Mesodermal cell (in vitro differentiated cells): ENCODE results near the gene FAM185A. TPM values are rescaled to one million over a fixed set of nuclear protein-coding genes. Genes with fewer than 3 reads are reported as not detected.
A peak's percentile ranks its signal among the peaks of the same experiment; 100 is the strongest.
"Not testable (repeated sequence)": the region's sequence is repeated elsewhere in the genome, so short reads cannot be mapped to it uniquely, and the experiment has no call there.

Source experiments
- H3K27ac ChIP-seq: 2 replicates; pipeline ENCODE4 v1.7.0; 2013; ENCODE audit warnings: mild to moderate bottlenecking, low read depth, low read length, moderate library complexity; ENCODE audit not compliant: severe bottlenecking
- H3K36me3 ChIP-seq: 2 replicates; pipeline ENCODE4 v1.7.1; 2013; ENCODE audit warnings: mild to moderate bottlenecking, low read length, moderate library complexity; ENCODE audit not compliant: control insufficient read depth, insufficient read depth
- H3K4me1 ChIP-seq: one replicate; pipeline ENCODE4 v1.7.1; 2013; ENCODE audit warnings: mild to moderate bottlenecking, low read length; ENCODE audit not compliant: insufficient read depth, control insufficient read depth, poor library complexity, severe bottlenecking
- H3K4me3 ChIP-seq: 2 replicates; pipeline ENCODE4 v1.7.0; 2013; ENCODE audit warnings: low read length, control low read depth, mild to moderate bottlenecking; ENCODE audit not compliant: insufficient read depth, poor library complexity, severe bottlenecking; ENCODE audit errors: extremely low read depth
- H3K9me3 ChIP-seq: 2 replicates; pipeline ENCODE4 v1.7.1; 2013; ENCODE audit warnings: mild to moderate bottlenecking, low read length, moderate library complexity; ENCODE audit not compliant: control insufficient read depth
- WGBS, 2 experiments: methylation state at CpG; one replicate each; pipeline ENCODE4 v1.1.5; 2013; ENCODE audit warnings: missing lambda C conversion rate in 2 of 2; ENCODE audit not compliant: insufficient coverage in 2 of 2; 5-methylcytosine and 5-hydroxymethylcytosine counted together
- polyA plus RNA-seq, 2 experiments: library from polyadenylated mRNA; stranded (reverse); fragments of 50-300 nt; gene quantifications; one replicate each; pipeline ENCODE4 v1.2.3, GENCODE V29; 2013

Gene FAM185A
- polyA plus RNA-seq (2013, experiment 1 of 2), result 2.9 TPM
- polyA plus RNA-seq (2013, experiment 2 of 2), result 2.3 TPM

DNA sequence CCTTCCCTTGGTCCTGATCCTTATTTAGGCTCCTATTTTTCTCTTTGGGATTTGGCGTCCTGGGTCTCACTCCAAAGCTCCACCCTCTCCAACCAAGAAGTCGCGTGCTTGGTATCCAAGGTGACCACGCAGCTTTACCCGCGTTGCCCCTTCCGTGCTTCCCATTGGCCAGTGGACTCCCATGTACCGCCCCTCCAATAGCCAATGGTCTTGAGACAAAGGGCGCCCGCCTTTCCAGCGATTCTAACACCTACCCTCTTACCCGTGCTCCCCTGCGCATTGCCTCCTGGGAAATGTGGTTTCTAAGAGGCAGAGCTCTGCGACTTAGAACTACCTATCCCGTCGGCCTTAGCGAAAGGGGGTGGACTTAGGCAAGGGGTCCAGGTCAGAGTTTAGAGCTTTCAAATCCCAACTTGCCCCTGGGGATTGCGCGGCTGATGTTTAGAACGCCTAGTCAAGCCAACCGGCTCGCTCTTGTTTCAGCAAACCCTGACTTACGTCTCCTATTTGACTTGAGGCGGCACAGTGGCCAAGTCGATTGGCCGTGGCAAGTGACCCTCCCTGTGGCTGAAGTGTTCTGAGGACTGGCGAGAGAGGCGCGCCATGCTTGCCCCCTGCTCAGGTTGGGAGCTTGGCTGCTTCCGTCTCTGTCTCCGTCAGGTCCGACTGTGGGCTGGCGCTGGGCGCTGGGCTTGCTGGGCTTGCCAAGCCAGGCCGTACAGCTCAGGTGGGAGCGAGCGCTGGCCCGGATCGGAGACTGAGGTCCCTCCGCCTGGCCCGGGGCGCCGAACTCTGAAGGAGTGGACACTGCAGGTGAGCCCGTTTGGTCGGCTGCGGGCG lies at the start of gene FAM185A:
TSS of gene FAM185A (plus strand) at position 395 of the 840 bp plus-strand sequence. CDS start at position 604, 209 bp downstream.
- H3K4me1 ChIP-seq, H3K36me3 ChIP-seq, H3K9me3 ChIP-seq: not testable (repeated sequence)
- Histone ChIP-seq H3K4me3 (peak within 1 kb of the TSS; percentile 56), H3K27ac (peak within 1 kb of the TSS; percentile 16)
- WGBS, 2 experiments, result 0 to 1% methylated on average over 11 to 23 of the region's 47 CpGs

DNA sequence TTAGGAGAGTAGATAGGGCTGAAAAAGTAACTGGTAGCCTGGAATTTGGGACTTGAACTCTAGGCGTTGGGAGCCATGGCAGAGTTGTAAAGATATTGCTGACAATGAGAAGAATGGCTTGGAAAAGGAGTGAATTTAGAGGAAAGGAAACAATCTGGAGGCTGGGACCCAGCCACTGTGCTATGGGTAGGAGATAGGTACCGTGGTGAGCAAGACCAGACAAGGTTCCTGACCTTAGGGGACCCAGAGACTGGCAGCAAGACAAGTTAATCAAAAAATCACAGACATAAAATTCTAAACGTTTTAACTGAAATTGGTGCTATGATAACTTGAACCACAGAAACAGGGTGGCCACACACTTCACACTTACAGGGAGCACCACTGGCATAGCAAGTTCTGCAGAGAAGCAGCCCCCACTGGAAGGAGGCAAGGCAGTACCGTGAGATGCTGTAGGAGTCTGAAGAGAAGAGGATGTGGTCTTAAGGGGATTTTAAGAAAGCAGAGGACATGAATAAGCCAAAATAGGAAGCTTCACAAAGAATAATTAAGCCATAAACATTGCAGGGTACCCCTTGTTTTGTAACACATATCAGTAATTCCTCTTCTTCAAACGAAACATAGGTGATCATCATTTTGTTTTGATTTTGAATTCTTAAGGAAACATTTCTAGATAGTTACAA lies 35.6 kb upstream of the FAM185A start:
- not testable (repeated sequence) for H3K27ac ChIP-seq, H3K36me3 ChIP-seq, H3K4me3 ChIP-seq, H3K4me1 ChIP-seq, H3K9me3 ChIP-seq
- WGBS, 2 experiments, result 64 to 90% methylated on average over 1 to 2 of the region's 5 CpGs

- not testable (repeated sequence) for H3K36me3 ChIP-seq, H3K4me1 ChIP-seq, H3K27ac ChIP-seq, H3K9me3 ChIP-seq, H3K4me3 ChIP-seq
- no CpG with 5 or more reads among the region's 1 CpG for WGBS, 2 experiments
These were observed 35.1 kb upstream of the FAM185A start for GRCh38 chr7:102713691-102714080.

DNA sequence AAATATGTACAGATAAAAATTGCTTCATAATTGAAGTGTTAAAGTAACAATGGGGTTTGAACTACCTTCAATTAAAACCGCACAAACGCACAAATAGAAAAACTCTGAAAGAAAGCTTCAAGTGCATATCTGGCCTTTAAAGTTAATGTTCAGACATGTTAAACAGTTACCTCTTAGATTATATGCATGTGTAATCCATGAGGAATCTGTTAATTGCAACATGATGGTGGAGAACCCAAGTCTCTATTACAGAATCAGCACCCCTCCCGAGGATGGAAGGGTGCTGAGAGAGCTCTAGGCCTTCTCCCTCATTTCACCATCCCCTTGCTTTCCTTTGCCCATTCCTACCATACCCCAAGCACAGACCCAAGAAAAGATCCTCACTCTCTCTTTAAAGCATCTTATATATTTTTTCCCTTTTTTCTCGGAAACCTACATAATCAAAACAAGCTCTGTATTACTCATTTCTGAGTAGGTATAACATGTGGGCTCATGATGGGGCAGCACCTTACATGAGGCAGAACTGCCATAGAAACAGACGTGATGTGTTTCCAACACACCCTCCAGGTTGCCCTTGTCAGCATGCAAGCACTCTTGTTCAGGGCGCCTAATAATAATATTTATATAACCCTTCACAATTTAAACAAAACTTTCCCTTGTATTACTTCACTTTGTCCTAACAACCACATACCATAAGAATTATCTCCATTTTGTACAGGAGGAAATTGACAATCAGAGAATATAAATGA lies 33.9 kb upstream of the FAM185A start:
- no CpG with 5 or more reads among the region's 6 CpGs for WGBS, 2 experiments
- H3K27ac ChIP-seq, H3K36me3 ChIP-seq, H3K9me3 ChIP-seq, H3K4me3 ChIP-seq, H3K4me1 ChIP-seq: not testable (repeated sequence)

DNA sequence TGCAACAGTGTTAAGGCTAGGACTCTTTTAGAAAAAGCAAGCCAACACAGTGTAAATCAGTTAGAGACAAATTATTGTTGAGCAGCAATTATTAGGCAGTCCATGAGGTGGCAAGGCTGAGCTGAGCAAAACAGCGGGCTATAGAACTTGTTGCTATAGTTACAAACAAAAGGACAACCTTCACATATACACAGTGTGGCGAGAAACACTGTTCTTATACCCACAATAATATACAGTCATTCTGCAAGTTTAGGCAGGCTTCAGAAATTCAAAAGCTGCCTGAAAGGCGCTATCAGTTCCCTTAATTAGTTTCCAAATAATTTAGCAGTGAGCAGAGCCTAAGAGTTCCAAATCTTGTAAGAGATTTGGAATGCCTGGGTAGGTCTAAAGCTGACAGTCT lies 33.1 kb upstream of the FAM185A start:
- not testable (repeated sequence) for H3K27ac ChIP-seq, H3K4me1 ChIP-seq, H3K4me3 ChIP-seq, H3K36me3 ChIP-seq, H3K9me3 ChIP-seq
- WGBS, 2 experiments, result 50 to 80% methylated on average over 1 to 2 of the region's 3 CpGs

DNA sequence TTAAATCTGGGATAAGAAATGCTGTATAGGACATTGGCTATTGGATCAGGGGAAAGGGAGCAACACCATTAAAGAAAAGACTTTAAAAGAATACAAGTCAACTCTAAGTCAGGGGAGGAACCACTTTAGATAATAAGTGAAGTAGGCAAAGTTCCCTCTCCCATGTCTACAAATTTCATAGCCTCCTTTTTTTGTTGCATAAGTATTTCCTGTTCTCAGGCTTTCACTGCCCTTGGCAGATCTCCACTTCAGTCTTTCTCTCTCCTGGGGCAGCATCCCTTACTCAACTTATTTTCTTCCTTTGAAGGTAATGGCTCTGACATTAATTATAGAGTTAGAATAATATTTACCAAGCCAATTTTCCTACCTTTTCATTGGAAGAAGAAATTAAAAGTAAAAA lies 30.3 kb upstream of the FAM185A start:
- H3K9me3 ChIP-seq, H3K4me1 ChIP-seq, H3K36me3 ChIP-seq, H3K27ac ChIP-seq, H3K4me3 ChIP-seq: not testable (repeated sequence)

GRCh38 chr7:102726170-102726569 lies 22.6 kb upstream of the FAM185A start:
- 85 to 93% methylated on average over 3 of the region's 5 CpGs for WGBS, 2 experiments
- H3K4me1 ChIP-seq, H3K4me3 ChIP-seq, H3K9me3 ChIP-seq, H3K36me3 ChIP-seq, H3K27ac ChIP-seq: not testable (repeated sequence)

GRCh38 chr7:102729670-102730069 lies 19.1 kb upstream of the FAM185A start:
- not testable (repeated sequence) for H3K27ac ChIP-seq, H3K4me3 ChIP-seq, H3K4me1 ChIP-seq, H3K36me3 ChIP-seq, H3K9me3 ChIP-seq
- no CpG with 5 or more reads among the region's 2 CpGs for WGBS, 2 experiments

DNA sequence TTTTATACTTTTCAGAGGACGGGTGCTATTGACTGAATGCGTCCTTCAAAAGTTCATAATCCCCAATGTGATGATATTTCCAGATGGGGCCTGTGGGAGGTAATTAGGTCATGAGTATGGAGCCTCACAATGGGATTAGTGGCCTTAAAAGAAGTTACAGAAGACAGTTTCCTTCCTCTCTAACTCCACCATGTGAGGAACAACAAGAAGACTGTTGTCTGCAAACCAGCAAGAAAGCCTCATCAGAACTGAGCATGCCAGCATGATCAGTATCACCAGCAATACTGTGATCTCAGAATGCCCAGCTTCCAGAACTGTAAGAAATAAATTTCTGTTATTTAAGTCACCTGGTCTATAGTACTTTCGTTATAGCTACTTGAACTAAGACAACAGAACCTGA lies 18.4 kb upstream of the FAM185A start:
- H3K4me1 ChIP-seq, H3K36me3 ChIP-seq, H3K4me3 ChIP-seq, H3K9me3 ChIP-seq, H3K27ac ChIP-seq: not testable (repeated sequence)
- no CpG with 5 or more reads among the region's 3 CpGs for WGBS, 2 experiments

GRCh38 chr7:102742002-102742771 lies 6.6 kb upstream of the FAM185A start:
- H3K27ac ChIP-seq, H3K9me3 ChIP-seq, H3K4me3 ChIP-seq, H3K4me1 ChIP-seq, H3K36me3 ChIP-seq: not testable (repeated sequence)
- 80% methylated on average over 1 of the region's 4 CpGs; no CpG with 5 or more reads in 1 of the 2 experiments for WGBS, 2 experiments
